ENCODE measurements around the gene SSPN.

SSPN gene, protein sequence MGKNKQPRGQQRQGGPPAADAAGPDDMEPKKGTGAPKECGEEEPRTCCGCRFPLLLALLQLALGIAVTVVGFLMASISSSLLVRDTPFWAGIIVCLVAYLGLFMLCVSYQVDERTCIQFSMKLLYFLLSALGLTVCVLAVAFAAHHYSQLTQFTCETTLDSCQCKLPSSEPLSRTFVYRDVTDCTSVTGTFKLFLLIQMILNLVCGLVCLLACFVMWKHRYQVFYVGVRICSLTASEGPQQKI

DNA sequence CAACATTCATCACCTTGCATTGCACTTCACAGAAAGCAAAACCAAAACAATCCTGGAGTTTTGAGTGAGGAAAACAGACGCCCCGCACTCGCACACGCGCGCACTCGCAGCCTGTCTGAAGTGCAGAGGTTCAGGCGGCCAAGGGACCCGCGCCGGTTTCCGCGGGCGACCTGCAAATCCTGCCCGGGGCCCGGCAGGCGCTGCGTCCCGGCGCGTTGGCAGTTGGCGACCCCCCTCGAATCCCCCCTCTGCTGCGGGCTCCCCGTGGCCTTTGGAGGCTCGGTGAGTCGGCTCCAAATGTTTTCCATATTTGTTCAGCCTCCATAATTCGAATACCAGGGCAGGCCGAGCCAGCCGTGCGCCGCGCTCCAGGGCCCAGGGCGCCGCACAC is at the start of gene SSPN:
TSS of gene SSPN (plus strand) at position 324 of the 391 bp plus-strand sequence. CDS start 100 bp downstream, outside the sequence.
- DNase-seq, result peak; percentile 87

DNA sequence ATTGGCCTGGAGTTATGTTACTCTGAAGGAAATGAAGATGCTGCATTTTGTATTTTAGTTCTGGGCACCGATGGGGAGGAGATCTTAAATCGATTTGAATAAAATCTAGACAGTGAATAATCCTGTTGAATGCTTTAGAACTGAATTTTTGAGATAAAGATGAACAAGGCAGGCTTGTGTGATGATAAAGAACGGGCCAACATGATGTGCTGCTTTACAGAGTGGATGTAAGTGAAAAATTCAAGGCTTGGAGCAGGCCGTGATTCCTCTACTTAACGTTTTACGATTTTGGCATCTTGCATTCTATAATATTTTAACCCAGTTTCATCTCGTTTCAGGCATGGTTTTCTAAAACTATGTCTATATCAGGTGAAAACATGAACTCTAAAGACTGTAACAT is 47.1 kb upstream of the SSPN start:
- DNase-seq, result no peak

DNA sequence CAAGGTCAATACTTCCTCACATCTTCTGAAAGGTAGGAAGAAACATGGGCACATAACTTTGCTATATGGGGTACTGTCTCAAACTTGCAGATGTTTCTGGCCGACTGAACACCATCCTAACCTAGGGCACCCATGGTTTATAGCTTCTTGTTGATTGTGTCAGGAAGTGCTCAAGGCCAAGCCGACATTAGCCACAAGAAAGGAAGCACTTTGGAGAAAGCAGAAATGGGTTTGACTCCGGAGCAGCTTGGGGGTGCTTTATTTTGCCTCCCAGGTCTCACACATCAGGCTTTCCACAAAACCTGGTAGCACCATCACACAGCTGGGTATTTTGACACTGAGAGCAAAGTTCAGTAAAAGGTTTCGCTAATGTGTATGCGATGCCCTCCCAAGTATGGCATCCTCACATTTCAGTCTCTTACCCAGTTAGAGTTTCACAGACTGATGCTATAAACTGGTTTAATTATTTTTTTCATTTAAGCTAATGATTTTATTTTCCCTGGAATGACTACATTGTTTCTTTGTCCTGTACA is 45.3 kb upstream of the SSPN start:
- no peak for DNase-seq

DNA sequence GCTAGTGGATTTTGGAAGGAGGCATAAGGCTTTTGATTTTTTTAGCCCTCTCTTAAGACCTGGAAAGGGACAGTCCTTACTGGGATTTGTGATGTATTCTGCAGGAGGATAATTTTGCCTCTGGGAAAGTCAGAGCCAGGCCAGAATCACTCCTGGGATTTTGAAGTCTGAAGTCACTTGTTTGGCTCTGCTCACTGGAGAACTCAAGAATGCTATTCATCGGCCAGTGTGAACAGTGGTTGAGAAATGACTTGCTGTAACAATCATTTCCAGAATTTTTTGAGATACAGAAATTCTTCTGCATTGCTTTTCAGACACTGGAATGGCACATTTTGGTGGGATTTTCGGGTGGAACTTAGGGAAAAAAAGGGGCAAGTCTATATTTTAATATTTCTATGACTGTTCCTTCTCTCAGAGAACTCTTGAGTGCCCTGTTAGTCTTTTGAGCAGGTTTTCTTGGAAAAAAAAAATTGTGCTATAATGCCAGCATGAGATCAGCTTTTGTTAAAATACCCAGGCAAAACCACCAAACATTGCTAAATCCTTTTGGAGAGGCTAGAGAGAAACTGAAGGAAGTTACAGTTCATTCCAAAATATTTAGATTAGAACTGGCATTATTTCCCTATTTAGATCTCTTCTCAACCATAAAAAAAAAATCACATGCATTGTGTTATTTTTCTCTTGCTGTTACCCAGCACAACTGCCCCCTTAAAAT is 44.5 kb upstream of the SSPN start:
- DNase-seq, result peak; percentile 84

DNA sequence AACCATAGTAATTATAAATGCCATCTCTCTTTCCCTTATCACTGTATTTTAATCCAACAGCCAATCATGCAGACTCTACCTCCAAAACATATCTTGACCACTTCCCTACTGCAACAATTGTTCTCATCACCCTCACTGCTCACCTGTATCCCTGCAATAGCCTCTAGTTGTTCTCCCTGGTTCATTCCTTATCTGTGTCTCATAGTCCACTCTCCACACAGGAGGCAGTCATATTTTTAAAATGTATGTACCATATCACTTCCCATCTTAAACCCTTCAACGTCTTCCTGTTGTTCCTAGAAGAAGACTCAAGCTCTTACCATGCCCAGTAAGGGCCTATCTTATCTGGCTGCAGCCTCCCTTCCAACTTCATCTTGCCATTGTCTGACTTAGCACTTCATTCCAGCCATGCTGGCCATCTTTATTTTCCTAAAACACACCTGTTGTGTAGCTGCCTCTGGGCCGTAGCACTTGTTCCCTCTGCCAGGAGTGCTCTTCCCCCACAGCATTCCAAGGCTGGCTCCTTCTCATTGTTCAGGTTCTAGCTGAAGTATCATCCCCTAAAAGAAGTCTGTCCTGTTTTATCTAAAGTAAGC is 42.8 kb upstream of the SSPN start:
- no peak for DNase-seq

DNA sequence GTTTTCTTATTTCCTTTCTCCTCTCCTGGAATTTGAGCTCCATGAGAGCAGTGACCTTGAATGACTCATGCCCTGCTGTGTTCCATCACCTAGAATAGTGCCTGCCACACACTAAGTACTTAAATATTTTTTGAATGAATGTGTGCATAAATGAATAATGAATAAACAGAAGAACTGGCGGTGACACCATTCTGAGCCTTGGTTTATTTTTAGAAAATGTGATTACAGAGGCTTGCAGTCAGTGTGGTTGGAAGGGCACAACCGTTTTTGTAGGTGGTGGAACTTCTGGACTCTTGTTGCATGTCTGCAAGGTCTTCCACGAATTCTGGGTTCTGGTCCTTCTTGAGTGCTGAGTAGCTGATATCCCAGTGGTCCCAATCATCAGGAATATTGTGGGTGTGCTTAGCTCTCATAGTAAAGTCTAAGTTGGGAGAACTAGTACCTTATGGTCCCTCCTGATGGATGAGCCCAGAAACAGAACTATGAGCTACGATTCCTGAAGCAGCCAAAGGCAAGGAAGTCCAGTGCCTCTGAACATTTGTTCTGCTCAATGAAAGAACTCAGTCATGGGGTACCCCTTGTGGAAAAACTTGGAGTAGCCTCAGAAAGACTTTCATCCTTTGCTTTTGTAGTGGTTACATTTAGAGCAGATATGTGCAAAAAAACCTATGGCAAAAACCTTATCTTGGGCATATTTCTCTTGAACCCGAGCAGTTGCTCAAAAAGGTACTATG is 41.8 kb upstream of the SSPN start:
- DNase-seq, result peak; percentile 97

DNA sequence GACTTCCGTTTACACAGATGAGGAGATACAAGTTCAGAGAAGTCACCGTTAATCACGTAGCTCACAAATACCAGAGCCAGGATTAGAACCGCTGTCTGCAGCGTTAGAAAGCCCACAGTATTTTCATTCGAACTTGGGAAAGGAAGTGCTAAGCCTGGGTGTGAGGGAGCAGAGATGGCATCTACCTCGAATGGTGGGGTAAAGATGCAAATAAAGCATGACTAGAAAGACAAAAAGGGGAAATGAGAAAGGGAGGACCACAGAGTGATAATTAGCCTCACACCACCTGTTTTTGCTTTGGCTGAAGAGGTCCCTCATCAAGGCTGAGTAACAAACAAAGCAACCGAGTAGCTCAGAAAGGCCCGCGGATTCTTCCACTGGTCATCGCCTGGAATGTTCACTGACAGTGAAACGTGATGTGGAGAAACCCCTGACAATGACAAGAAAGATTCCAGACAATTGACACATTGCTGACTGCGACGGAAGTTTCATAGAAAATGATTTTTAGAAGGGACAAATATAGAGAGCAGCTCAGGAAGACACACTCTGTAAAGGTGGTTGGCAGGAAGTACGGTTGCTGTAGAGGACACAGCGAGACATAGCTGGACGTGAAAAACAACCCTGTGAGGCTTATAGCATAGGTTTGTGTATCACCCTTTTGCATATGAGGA is 39.0 kb upstream of the SSPN start:
- peak; percentile 35 for DNase-seq

DNA sequence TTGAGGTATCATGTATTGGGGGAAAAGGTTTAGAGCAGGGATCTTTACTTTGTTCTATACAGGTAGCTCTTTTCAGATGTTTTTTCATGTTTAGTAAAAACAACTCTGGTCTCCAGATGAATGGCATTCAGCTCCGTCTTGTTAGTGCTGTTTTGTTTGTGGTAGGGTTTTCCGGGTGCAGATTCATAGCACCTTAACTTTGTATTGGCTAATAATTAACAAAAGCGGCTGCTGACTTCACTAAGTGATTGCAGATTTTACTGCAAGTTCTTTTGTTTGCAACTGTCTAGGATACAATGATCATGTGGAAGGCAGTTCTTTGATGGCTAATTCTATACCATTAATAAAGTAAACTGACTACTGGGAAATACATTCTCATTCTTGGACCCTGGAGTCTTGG is 38.4 kb upstream of the SSPN start:
- no peak for DNase-seq

DNA sequence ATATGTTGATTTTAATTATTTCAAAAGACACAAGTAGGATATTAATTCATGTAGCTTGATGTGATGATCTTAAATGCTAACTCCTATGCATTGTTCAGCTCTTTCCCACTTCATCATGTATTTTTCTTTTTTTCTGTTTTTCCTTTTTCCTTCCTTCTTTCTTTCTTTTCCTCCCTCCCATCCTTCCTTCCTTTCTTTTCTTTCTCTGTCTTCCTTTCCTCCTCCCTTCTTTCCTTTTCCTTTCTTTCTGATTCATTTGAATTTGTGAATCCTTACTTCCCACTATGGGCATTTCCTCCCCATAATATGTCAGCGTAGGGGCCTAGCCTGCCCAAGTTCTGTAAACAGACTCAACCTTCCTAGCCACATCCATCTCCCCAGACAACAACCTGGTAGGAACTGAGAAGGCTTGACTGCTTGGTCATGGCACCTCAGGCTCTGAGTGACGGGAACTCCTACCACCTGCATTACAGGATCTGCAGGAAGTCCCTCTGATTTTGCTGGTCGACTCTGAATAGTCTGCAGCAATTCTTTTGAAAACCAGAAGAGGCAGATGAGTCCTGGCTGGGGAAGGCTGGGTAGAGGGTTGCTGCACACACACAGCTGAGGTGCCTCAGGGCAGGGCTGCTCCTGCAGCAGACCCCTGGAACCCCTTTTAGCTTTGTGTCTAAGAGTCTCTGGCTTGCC is 37.2 kb upstream of the SSPN start:
- DNase-seq, result no peak

DNA sequence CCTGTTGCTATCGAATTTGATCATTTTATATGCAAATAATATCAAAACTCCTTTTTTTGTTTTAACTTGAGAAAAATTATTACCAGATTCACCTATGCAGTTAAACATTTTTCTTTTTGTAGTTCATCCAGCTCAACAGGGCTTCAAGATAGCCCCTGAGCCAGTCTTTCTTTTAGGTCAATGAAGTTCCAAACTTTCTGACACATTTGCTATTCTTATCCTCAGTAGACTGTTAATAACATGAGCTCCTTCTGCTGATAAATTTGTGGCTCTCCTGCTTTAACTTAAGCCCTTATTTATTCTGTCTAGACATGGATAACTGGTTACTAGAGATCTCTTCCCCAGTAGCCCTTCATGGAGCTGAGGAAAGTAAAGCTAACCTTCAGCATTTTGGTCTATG is 33.2 kb upstream of the SSPN start:
- DNase-seq, result no peak

DNA sequence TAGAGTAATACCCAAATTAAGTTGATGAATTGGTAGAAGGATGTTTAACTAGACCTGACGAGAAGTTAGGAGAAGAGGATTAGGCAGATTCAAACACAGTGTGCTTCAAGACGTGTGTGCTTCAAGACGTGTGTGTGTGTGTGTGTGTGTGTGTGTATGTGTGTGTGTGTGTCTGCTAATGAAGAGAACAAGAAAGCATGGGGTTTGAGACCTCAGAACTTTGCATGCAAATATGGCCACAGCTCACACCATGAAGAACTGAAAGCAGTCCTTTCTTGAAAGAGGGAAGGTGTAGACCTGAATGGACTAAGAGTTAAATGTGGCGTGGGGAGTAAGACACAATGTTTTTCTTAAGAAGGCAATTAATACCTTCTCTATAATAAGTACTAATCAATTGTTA is 32.5 kb upstream of the SSPN start:
- no peak for DNase-seq

DNA sequence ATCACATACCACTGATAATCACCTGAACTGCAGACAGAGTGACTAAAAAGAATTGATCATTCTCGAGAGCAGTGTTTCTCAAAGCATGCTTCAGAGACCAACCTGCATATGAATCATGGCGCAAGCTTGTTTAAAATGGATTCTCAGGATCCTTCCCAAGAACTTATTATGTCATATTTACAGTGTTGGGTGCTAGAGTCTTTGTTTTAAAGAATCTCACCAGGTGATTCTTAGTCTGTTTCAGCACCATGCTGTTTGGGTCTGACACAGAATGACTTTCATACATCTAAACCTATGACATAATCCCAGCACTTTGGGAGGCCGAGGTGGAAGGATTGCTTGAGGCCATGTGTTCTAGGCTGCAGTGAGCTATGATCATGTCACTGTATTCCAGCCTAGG is 31.3 kb upstream of the SSPN start:
- DNase-seq, result no peak

DNA sequence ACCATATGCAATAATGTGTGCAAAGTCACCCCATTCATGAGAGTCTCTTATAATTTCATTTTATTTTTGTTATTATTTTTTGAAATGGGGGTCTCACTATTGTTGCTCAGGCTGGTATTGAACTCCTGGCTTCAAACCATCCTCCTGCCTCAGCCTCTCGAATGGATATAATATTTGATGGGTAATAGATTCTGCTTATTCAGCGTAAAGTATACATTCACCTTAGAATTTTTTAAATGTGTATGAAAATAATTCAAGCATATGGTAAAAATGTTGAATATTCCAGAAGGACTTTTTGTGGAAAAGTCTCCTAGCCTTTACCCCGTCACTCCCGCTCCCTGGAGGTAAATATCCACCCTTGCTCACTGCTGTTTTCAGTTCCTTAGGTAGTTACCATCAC is 23.4 kb upstream of the SSPN start:
- DNase-seq, result no peak

DNA sequence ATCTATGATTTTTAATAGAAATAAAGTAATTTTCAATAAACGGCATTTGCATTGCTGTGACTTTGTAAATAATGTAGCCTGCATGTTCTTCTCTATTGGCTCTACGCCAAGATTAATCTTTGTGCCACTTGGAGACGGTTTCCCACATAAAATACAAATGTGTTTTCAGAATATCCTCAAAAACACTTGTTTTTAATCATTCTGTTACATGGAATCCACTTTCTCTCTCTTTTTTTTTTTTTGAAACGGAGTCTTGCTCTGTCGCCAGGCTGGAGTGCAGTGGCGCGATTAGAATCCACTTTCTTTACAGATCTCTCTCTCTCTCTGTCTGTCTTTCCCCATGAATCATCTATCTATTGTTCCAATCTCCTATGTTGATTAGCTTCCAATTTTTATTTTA is 22.8 kb upstream of the SSPN start:
- DNase-seq, result no peak

DNA sequence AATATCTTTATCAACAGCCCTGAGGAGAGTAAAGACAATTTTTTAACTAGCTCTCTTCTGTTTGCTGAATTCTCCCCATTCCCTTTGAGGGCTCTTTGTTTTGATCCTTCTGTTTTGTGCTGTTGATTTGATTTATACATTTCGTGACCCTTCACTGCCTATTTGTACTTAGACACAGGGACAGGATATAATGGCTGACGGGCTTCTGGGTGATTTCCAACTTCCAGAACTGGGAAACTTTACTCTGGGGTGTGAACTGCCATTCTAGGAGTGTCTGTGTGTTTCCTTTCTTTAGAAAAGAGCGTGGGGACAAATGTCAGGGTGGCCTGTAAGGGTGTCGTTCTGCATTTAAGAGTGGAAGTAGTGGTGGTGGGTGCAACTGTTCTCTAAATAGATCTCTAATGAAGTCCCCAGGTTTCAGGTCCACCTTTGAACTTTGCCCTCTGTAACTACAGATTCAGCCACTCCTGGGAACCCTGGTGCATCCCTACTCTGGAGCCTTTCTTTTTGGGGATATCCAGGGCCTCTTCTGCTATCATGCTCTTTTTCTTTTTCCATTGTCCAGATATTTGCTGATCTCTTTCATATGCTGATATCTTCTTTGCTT is 22.3 kb upstream of the SSPN start:
- no peak for DNase-seq

DNA sequence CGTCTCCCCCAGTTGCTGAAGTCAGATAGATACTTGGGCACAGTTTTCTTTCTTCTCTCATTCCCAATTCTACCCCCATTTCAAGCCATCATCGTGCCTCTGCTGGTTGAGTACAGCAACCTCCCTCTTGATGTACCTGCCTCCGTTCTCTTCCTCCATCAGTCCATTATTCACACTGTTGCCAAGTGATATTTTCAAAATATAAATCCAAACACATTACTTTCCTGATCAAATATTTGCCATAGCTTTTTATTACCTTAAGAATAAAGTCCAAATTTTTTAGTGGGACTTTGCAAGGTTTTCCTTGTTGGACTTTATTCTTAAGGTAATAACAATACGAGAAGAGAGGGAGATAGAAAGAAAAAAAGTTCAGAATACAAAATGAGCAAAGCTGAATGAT is 18.6 kb upstream of the SSPN start:
- no peak for DNase-seq

DNA sequence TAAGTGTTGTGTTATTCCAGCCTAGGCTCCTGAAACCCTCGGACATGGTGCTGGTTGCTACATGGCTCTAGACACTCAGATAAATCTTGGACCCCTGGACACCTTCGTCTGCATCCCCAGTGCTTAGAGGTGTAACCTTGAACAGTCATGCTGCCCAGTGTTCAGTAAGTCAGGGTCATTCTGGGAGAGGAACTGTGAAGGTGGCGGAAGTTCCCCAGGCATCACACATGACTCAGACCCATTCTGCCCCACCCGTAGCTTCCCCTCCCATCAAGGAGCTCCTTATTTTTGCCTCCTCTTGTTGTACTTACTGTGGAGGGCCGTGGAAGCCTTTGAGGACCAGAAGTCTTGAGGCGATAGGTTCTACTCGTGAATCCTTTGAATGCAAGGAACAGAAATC is 18.1 kb upstream of the SSPN start:
- DNase-seq, result no peak

DNA sequence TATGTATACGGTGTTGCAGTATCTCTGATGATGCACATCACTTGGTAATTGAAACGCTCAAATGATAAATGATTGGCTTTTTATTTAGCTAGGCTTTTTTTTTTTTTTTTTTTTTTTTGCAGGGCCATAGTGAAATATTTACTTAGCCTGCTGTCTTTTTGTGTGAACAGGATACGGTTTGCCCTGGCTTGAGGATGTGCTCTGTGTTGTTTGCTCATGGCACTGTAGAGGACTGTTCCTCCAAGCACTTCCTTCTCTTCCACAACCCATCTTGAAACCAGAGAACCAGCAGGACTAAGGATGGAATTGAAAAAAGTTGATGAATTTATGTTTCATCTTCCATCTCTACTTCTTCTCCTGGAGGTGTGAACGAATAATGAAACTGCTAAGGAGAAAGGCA is 15.5 kb upstream of the SSPN start:
- no peak for DNase-seq

DNA sequence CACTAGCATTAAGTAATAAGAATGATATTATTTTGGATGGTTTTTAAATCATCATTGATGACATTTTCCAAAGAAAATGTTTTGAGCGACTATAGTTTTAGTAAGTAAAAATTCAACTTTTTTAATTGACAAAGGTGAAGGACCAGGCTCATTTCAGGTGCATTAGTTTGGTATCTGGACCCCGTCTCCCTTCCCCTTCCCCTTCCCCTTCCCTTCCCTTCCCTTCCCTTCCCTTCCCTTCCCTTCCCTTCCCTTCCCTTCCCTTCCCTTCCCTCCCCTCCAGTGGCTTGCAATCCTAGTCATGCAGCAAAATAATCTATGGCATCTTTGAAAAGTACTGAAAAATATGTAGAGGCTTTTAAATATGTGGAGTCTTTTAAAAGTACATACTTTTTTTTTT is 13.0 kb upstream of the SSPN start:
- no peak for DNase-seq

DNA sequence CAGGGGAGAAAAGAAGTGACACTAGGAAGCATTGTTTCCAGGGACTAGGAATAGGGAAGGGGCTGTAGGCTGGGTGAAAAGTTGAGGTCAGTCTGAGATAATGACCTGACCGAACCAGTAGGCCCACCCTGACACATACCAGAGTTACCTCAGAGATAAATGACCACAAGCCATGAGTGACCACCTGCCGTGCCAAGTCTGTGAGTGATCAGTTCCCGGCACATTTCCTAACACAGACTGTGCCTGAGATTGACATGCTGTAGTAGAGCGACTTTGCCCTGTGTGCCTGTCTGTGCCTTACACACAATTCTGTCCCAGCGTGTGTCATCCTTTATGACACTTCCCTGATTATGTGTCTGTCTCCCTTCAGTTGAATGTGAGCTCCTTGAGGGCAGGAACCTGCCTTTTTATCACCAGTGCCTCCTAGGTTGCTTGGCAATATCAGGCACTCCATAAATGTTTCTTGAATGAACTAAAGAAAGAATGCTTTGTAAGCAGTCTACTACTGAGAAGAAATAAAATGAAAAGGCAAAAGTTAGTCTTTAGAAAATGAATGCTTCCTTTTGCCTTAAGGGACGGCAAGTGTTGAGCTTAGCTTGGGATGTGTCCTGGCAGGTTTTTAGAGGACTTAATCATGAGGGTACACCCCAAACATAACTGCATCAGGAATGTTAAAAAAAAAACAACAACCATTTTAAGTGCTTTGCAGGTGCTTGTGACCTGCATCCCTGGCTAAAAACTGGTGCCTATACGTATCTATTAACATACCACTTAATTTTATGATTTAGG is 9.6 kb upstream of the SSPN start:
- DNase-seq, result no peak
